ENCODE data around the gene DCLRE1B.

DNA sequence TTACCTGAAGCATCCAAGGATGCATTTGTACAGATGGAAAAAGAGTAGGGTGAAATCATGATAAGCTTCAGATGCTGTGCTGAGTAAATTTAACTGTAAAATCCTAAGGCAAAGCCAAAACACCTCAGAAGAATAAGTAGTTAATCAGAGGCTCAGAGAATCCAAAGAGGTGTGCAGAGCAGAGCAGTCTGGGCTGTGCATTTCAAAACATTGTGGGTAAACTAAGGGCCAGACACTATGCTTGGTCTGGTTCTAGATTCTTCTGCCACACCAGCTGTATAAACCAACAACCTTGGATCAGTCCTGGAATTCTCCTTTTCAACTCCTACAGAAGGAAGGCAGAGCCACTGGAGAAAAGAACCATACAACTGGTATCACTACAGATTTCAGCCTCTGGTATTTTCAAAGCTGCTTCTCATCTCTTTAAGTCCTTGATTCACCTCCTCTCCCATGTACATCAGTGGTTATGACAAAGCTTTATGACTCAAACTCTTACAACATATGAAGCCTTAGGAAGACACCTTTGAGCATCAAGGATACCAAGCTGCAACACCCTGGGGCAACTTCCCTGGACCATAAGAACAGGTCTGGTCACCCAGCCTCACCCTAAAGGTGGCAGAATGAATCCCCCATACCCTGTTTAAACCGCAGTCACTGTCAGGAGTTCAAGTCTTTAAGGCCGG is 12.4 kb downstream of the DCLRE1B start:
- TF ChIP-seq, protein P1, sequence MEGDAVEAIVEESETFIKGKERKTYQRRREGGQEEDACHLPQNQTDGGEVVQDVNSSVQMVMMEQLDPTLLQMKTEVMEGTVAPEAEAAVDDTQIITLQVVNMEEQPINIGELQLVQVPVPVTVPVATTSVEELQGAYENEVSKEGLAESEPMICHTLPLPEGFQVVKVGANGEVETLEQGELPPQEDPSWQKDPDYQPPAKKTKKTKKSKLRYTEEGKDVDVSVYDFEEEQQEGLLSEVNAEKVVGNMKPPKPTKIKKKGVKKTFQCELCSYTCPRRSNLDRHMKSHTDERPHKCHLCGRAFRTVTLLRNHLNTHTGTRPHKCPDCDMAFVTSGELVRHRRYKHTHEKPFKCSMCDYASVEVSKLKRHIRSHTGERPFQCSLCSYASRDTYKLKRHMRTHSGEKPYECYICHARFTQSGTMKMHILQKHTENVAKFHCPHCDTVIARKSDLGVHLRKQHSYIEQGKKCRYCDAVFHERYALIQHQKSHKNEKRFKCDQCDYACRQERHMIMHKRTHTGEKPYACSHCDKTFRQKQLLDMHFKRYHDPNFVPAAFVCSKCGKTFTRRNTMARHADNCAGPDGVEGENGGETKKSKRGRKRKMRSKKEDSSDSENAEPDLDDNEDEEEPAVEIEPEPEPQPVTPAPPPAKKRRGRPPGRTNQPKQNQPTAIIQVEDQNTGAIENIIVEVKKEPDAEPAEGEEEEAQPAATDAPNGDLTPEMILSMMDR (IDR thresholded peaks at IDR 0.05) = no peak
- no peak for TF ChIP-seq POLR2A (IDR thresholded peaks at IDR 0.05)
